T-helper 22 cell (primary cell): ENCODE measurements around the gene THG1L.

Experiments
- DNase-seq: peaks from one replicate; pipeline ENCODE4 v3.0.0-alpha.2; 2020; ENCODE audit warnings: low read depth

THG1L gene

GRCh38 chr5:157761690-157762621 lies 30.7 kb downstream of the THG1L start:
- DNase-seq: no peak

GRCh38 chr5:157764531-157764930 lies 33.3 kb downstream of the THG1L start:
- no peak for DNase-seq

GRCh38 chr5:157766442-157766841 lies 35.2 kb downstream of the THG1L start:
- no peak for DNase-seq

- no peak for DNase-seq
These were observed 35.7 kb downstream of the THG1L start for GRCh38 chr5:157766902-157767301.

GRCh38 chr5:157767689-157768088 lies 36.5 kb downstream of the THG1L start:
- DNase-seq: no peak

GRCh38 chr5:157770665-157771064 lies 39.4 kb downstream of the THG1L start:
- DNase-seq: no peak

- DNase-seq: no peak
These were observed 40.9 kb downstream of the THG1L start for GRCh38 chr5:157772127-157772526.

GRCh38 chr5:157778121-157778805 lies 47.0 kb downstream of the THG1L start:
- DNase-seq: no peak

GRCh38 chr5:157779221-157779620 lies 48.0 kb downstream of the THG1L start:
- no peak for DNase-seq

GRCh38 chr5:157785801-157786200 lies 54.6 kb downstream of the THG1L start:
- DNase-seq: no peak
